GM10847 (cell line): Measurements from ENCODE around the gene ODC1.

ENCODE experiments used
- POLR2A ChIP-seq: IDR thresholded peaks from 2 replicates; pipeline ENCODE4 v1.6.1; 2011; ENCODE audit not compliant: insufficient read length; ENCODE audit errors: extremely low read depth

The ODC1 gene

GRCh38 chr2:10481666-10482157 lies 33.6 kb upstream of the ODC1 start:
- TF ChIP-seq POLR2A, result no peak

GRCh38 chr2:10481055-10481665 lies 33.0 kb upstream of the ODC1 start:
- TF ChIP-seq POLR2A, result no peak

- no peak for TF ChIP-seq POLR2A
These were observed 32.3 kb upstream of the ODC1 start for GRCh38 chr2:10480359-10480949.

GRCh38 chr2:10478916-10479315 lies 30.8 kb upstream of the ODC1 start:
- no peak for TF ChIP-seq POLR2A

- no peak for TF ChIP-seq POLR2A
These were observed 30.1 kb upstream of the ODC1 start for GRCh38 chr2:10478298-10478625.

GRCh38 chr2:10477443-10478297 lies 29.5 kb upstream of the ODC1 start:
- no peak for TF ChIP-seq POLR2A

- TF ChIP-seq POLR2A, result no peak
These were observed 28.8 kb upstream of the ODC1 start for GRCh38 chr2:10476723-10477442.

- TF ChIP-seq POLR2A, result no peak
These were observed 27.9 kb upstream of the ODC1 start for GRCh38 chr2:10475811-10476660.

- TF ChIP-seq POLR2A, result no peak
These were observed 27.1 kb upstream of the ODC1 start for GRCh38 chr2:10475221-10475722.

GRCh38 chr2:10473121-10473756 lies 25.1 kb upstream of the ODC1 start:
- TF ChIP-seq POLR2A, result no peak

GRCh38 chr2:10471955-10472354 lies 23.8 kb upstream of the ODC1 start:
- no peak for TF ChIP-seq POLR2A

GRCh38 chr2:10471046-10471571 lies 23.0 kb upstream of the ODC1 start:
- no peak for TF ChIP-seq POLR2A

GRCh38 chr2:10469955-10470608 lies 22.0 kb upstream of the ODC1 start:
- no peak for TF ChIP-seq POLR2A
